LNCAP (cell line): ENCODE results near the gene LRP1B.

Experiments
- TF ChIP-seq, protein P1 (sequence below): fragments of 450-650 bp; IDR thresholded peaks from 2 replicates; pipeline ENCODE4 v1.5.1; 2017; ENCODE audit warnings: mild to moderate bottlenecking

Gene LRP1B

DNA sequence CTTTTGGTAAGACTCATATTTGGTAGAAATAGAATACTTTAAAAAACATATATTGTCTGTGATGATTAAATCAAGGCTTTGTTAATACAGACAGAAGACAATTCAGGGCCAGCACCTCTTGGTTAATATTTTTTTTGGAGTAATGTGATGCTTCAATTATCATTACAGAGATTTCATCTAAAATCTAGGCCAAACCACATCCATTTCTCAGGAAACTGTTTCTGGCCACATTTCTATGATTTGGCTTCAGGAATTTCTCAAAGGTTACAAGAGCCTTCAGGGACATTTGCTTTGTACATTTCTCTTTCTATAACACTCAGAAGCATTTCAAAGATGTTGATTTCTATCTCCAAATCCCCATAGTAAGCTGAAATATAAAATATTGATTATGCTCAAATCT lies 614.9 kb downstream of the LRP1B start:
- TF ChIP-seq, protein P1, sequence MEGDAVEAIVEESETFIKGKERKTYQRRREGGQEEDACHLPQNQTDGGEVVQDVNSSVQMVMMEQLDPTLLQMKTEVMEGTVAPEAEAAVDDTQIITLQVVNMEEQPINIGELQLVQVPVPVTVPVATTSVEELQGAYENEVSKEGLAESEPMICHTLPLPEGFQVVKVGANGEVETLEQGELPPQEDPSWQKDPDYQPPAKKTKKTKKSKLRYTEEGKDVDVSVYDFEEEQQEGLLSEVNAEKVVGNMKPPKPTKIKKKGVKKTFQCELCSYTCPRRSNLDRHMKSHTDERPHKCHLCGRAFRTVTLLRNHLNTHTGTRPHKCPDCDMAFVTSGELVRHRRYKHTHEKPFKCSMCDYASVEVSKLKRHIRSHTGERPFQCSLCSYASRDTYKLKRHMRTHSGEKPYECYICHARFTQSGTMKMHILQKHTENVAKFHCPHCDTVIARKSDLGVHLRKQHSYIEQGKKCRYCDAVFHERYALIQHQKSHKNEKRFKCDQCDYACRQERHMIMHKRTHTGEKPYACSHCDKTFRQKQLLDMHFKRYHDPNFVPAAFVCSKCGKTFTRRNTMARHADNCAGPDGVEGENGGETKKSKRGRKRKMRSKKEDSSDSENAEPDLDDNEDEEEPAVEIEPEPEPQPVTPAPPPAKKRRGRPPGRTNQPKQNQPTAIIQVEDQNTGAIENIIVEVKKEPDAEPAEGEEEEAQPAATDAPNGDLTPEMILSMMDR, result no peak

GRCh38 chr2:141513853-141514252 lies 617.0 kb downstream of the LRP1B start:
- TF ChIP-seq, protein P1, result no peak

- TF ChIP-seq, protein P1, result no peak
These were observed 621.8 kb downstream of the LRP1B start for GRCh38 chr2:141508806-141509595.

- TF ChIP-seq, protein P1, result no peak
These were observed 622.6 kb downstream of the LRP1B start for GRCh38 chr2:141508086-141508752.

DNA sequence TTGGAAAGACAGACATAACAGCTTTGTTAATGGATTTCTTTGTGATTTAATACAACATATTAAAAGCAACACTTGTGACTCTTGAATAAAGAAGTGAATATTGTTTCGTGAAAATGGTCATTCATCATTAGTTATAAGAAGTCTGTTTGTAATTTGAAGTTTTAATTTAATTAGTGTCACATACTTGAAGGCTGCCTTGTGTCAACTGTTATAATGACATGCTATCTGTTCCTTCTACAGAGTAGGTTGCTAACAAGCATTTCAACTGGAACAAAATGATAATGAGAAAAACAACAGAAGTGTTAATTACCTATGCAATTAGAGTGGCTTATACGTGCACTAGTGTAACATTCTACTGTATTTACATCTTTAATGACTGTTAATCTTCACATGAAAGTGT lies 624.7 kb downstream of the LRP1B start:
- TF ChIP-seq, protein P1, result no peak

DNA sequence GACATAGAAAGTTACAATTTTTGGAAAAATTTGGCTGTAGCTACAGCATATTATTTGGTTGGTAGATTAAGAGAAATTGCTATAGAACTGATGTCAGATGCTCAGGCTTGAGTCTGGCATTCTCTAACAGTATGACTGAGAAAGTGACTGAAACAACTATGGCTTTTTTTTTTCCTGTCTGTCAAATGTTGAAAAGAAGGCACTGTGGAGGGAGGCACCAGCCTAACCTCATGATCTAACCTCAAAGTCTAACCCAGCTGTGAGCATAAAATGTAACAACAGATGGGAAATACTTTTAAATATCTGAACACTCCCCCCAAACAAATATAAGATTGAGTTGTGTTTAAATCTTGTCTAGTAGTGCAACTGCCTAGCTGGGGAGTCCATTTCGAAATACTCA lies 629.1 kb downstream of the LRP1B start:
- TF ChIP-seq, protein P1, result no peak

DNA sequence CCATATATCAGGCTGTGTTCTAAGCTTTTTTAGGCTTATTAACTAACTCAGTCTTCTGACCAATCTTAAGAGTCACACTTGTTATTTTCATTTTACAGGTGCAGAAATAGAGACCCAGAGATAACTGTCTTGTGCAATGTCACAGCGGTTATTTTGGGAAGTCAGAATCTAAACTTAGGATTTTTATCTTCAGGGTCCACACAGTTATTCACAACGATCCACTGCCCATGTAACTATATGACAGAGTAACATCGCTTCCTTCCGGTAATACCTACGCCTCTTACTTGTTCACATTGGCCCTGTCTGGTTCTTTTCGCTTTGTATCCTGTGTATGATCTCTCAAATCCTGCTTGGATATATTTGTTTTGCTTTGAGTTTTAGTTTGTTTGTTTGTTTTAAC lies 631.7 kb downstream of the LRP1B start:
- TF ChIP-seq, protein P1, result no peak
